CD1c-positive myeloid dendritic cell (primary cell): ENCODE measurements around the gene MT1A.
A peak's percentile ranks its signal among the peaks of the same experiment; 100 is the strongest.

Source experiments
- DNase-seq: peaks from one replicate; pipeline ENCODE4 v3.0.0-alpha.2; 2016; ENCODE audit errors: extremely low spot score

Gene MT1A

GRCh38 chr16:56637814-56638750, at the start of gene MT1A:
Gene MT1A (plus strand): TSS chr16:56638666. CDS start chr16:56638739, 73 bp downstream.
- DNase-seq, result no peak

- DNase-seq, result no peak
Measured at GRCh38 chr16:56588781-56589140, 49.7 kb upstream of the MT1A start.

GRCh38 chr16:56589141-56590039, 49.1 kb upstream of the MT1A start, which contains the start of gene MT3:
Gene MT3 (plus strand): TSS chr16:56589528. CDS start chr16:56589591, 63 bp downstream.
- peak; percentile 7 for DNase-seq

- peak; percentile 49 for DNase-seq
Measured at GRCh38 chr16:56591377-56592060, 46.9 kb upstream of the MT1A start.

- no peak for DNase-seq
Measured at GRCh38 chr16:56593573-56594291, 44.7 kb upstream of the MT1A start.

GRCh38 chr16:56594292-56594619, 44.2 kb upstream of the MT1A start:
- no peak for DNase-seq

GRCh38 chr16:56600398-56600999, 38.0 kb upstream of the MT1A start:
- peak; percentile 60 for DNase-seq

GRCh38 chr16:56601325-56601724, 37.1 kb upstream of the MT1A start:
- no peak for DNase-seq

GRCh38 chr16:56603589-56603988, 34.9 kb upstream of the MT1A start:
- peak; percentile 47 for DNase-seq

GRCh38 chr16:56604966-56605365, 33.5 kb upstream of the MT1A start:
- no peak for DNase-seq

GRCh38 chr16:56605475-56605874, 33.0 kb upstream of the MT1A start:
- no peak for DNase-seq

- DNase-seq, result no peak
Measured at GRCh38 chr16:56606071-56606475, 32.4 kb upstream of the MT1A start.

GRCh38 chr16:56606476-56607108, 31.9 kb upstream of the MT1A start:
- no peak for DNase-seq

GRCh38 chr16:56607109-56607618, 31.3 kb upstream of the MT1A start:
- peak; percentile 26 for DNase-seq

- no peak for DNase-seq
Measured at GRCh38 chr16:56607675-56608042, 30.8 kb upstream of the MT1A start.

GRCh38 chr16:56608043-56608875, 30.2 kb upstream of the MT1A start, which contains the start of gene MT2A:
Gene MT2A (plus strand): TSS chr16:56608584. CDS start chr16:56608656, 72 bp downstream.
- DNase-seq, result peak; percentile 98

- no peak for DNase-seq
Measured at GRCh38 chr16:56608876-56609462, 29.5 kb upstream of the MT1A start.

GRCh38 chr16:56609463-56609921, 29.0 kb upstream of the MT1A start:
- DNase-seq, result peak; percentile 98
